ENCODE measurements around the gene USP47.

DNA sequence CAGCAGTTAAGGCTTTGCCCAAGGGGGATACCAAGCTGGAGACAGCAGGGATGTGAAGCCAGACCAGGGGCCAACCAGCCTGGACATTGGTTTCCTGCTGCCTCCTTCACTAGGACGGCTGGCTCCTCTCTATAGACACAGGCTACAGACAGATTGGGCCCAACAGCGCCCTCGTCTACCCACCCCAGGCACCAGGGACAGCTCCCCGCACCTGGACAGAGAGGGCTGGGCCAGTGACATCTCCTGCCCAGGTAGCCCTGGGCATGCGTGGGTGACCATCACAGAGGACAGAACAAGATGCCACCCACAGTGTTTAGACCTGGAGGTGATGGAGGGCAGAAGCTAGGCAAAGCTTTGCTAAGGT, 165.4 kb downstream of the USP47 start:
- TF ChIP-seq, protein P1, sequence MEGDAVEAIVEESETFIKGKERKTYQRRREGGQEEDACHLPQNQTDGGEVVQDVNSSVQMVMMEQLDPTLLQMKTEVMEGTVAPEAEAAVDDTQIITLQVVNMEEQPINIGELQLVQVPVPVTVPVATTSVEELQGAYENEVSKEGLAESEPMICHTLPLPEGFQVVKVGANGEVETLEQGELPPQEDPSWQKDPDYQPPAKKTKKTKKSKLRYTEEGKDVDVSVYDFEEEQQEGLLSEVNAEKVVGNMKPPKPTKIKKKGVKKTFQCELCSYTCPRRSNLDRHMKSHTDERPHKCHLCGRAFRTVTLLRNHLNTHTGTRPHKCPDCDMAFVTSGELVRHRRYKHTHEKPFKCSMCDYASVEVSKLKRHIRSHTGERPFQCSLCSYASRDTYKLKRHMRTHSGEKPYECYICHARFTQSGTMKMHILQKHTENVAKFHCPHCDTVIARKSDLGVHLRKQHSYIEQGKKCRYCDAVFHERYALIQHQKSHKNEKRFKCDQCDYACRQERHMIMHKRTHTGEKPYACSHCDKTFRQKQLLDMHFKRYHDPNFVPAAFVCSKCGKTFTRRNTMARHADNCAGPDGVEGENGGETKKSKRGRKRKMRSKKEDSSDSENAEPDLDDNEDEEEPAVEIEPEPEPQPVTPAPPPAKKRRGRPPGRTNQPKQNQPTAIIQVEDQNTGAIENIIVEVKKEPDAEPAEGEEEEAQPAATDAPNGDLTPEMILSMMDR (IDR thresholded peaks at IDR 0.05), result no peak
- TF ChIP-seq EZH2phosphoT487 (IDR thresholded peaks at IDR 0.05) (no peak), EZH2 (IDR thresholded peaks at IDR 0.05) (no peak)

All from neural progenitor cell (in vitro differentiated cells).